HepG2 (cell line): Measurements from ENCODE around the gene NGEF. TPM values are rescaled to one million over a fixed set of nuclear protein-coding genes. Genes with fewer than 3 reads are reported as not detected.

Experiments used
- ATAC-seq: fragments of 200-7000 bp; cut with Tn5 transposase; 3 replicates; pipeline ENCODE4 v1.9.1; 2020; ENCODE audit warnings: mild to moderate bottlenecking, moderate library complexity
- BruUV-seq: library from RNA; stranded (reverse); fragments of 400-500 nt; replicated peaks from 2 replicates; lab custom pipeline; 2021; lab: Mats Ljungman, UMichigan
- CTCF ChIA-PET: fragments of 300-600 bp; formaldehyde crosslinking; extraction: SDS; loops from one replicate; lab custom pipeline; 2021; ENCODE audit warnings: low total read pairs, inconsistent platforms, low intra/inter-chr PET ratio; lab: Yijun Ruan, JAX
- POLR2A ChIA-PET: fragments of 350-600 bp; sonication (Branson Sonifier 250); formaldehyde crosslinking; loops from one replicate; lab custom pipeline; 2020; ENCODE audit warnings: antibody characterized with exemption, inconsistent platforms; lab: Yijun Ruan, JAX
- DNase-seq: peaks from one replicate; pipeline ENCODE4 v3.0.0-alpha.2; 2015; ENCODE audit warnings: low spot score
- FAIRE-seq: peaks from 3 replicates; lab custom pipeline; 2011; peaks lifted over from hg19 to GRCh38; lab: Jason Lieb, UNC
- H2AFZ ChIP-seq: one replicate; pipeline ENCODE4 v1.6.1; 2011; ENCODE audit warnings: low read length, inconsistent platforms
- H3K27ac ChIP-seq: fragments of 300-600 bp; 3 replicates; pipeline ENCODE4 v1.8.0; 2011; ENCODE audit warnings: mixed run types, mild to moderate bottlenecking, mixed read lengths, low read length, inconsistent platforms; ENCODE audit not compliant: insufficient read depth; ENCODE audit errors: extremely low read length
- H3K27me3 ChIP-seq, 2 experiments: fragments of 200-600 bp in 1 of 2; 2 replicates in 1 of 2; 3 replicates in 1 of 2; pipeline versions ENCODE4 v1.6.0 to v1.8.0; 2011; ENCODE audit warnings: low read length in 2 of 2, mild to moderate bottlenecking in 2 of 2, moderate library complexity in 2 of 2, inconsistent platforms in 1 of 2; ENCODE audit not compliant: insufficient read depth in 2 of 2, control insufficient read depth in 1 of 2
- H3K36me3 ChIP-seq, 2 experiments: fragments of 200-600 bp in 1 of 2; replicated peaks in 1 of 2; 2 replicates in 1 of 2; 3 replicates in 1 of 2; pipeline versions ENCODE4 v1.5.1 to v1.8.0; 2011; ENCODE audit warnings: low read length in 2 of 2, inconsistent platforms in 1 of 2; ENCODE audit not compliant: insufficient read depth in 2 of 2, control insufficient read depth in 1 of 2
- H3K4me1 ChIP-seq: 2 replicates; pipeline ENCODE4 v1.5.1; 2012; ENCODE audit warnings: low read length, inconsistent platforms; ENCODE audit not compliant: insufficient read depth
- H3K4me2 ChIP-seq: 2 replicates; pipeline ENCODE4 v1.6.0; 2011; ENCODE audit warnings: low read depth, low read length, inconsistent platforms
- H3K4me3 ChIP-seq, 3 experiments: fragments of 200-600 bp in 1 of 3; sonication (generic), shearing (Covaris generic) in 1 of 3; replicated peaks in 1 of 3; 2 replicates each; pipeline ENCODE4 v1.5.1; 2011 to 2016; ENCODE audit warnings: low read length in 3 of 3, inconsistent platforms in 2 of 3, low read depth in 2 of 3, mild to moderate bottlenecking in 2 of 3, control low read depth in 1 of 3, mixed read lengths in 1 of 3; ENCODE audit not compliant: insufficient read depth in 1 of 3
- H3K79me2 ChIP-seq: one replicate; pipeline ENCODE4 v1.6.1; 2011; ENCODE audit warnings: low read length, inconsistent platforms; ENCODE audit not compliant: insufficient read depth
- H3K9ac ChIP-seq: 2 replicates; pipeline ENCODE4 v1.6.0; 2011; ENCODE audit warnings: mild to moderate bottlenecking, low read depth, low read length, inconsistent platforms; ENCODE audit not compliant: insufficient read depth
- H3K9me3 ChIP-seq: 2 replicates; pipeline ENCODE4 v1.5.1; 2012; ENCODE audit warnings: mild to moderate bottlenecking, low read length
- H4K20me1 ChIP-seq: 2 replicates; pipeline ENCODE4 v1.6.0; 2011; ENCODE audit warnings: inconsistent platforms, mild to moderate bottlenecking, low read length, moderate library complexity; ENCODE audit not compliant: insufficient read depth
- NCOA5 ChIP-seq: sonication (generic); formaldehyde crosslinking; IDR thresholded peaks from 2 replicates; pipeline ENCODE4 v1.4.0; 2020; ENCODE audit warnings: missing genetic modification reagents
- SMAD9 ChIP-seq: sonication (generic); formaldehyde crosslinking; IDR thresholded peaks from 2 replicates; pipeline ENCODE4 v1.5.1; 2020; ENCODE audit warnings: mild to moderate bottlenecking, missing genetic modification reagents
- THRA ChIP-seq: sonication (generic); formaldehyde crosslinking; IDR thresholded peaks from 2 replicates; pipeline ENCODE4 v1.4.0; 2020; ENCODE audit warnings: missing genetic modification reagents, borderline replicate concordance
- TP53 ChIP-seq: sonication (generic); formaldehyde crosslinking; conservative IDR thresholded peaks from 2 replicates; pipeline ENCODE4 v1.4.0; 2020; ENCODE audit warnings: missing genetic modification reagents
- YEATS2 ChIP-seq: sonication (generic); formaldehyde crosslinking; IDR thresholded peaks from 2 replicates; pipeline ENCODE4 v1.4.0; 2020; ENCODE audit warnings: missing genetic modification reagents, borderline replicate concordance
- ZBTB7B ChIP-seq: sonication (generic); formaldehyde crosslinking; IDR thresholded peaks from 2 replicates; pipeline ENCODE4 v1.4.0; 2020; ENCODE audit warnings: missing genetic modification reagents
- ZNF142 ChIP-seq: sonication (generic); formaldehyde crosslinking; IDR thresholded peaks from 2 replicates; pipeline ENCODE4 v1.4.0; 2020; ENCODE audit warnings: missing genetic modification reagents
- ZNF331 ChIP-seq: sonication (generic); formaldehyde crosslinking; IDR thresholded peaks from 2 replicates; pipeline ENCODE4 v1.4.0; 2020; ENCODE audit warnings: missing genetic modification reagents
- ZNF354B ChIP-seq: sonication (generic); formaldehyde crosslinking; IDR thresholded peaks from 2 replicates; pipeline ENCODE4 v1.8.0; 2022; ENCODE audit warnings: mild to moderate bottlenecking, missing genetic modification reagents
- ZNF772 ChIP-seq: sonication (generic); formaldehyde crosslinking; IDR thresholded peaks from 2 replicates; pipeline ENCODE4 v1.5.0; 2020; ENCODE audit warnings: mild to moderate bottlenecking, missing genetic modification reagents
- WGBS: methylation state at CpG from one replicate; pipeline ENCODE4 v1.1.6; 2017; ENCODE audit warnings: low lambda C conversion rate; 5-methylcytosine and 5-hydroxymethylcytosine counted together
- in situ Hi-C: cut with HindIII; loops from 2 replicates; pipeline ENCODE4 v1.10.0; 2017; ENCODE audit warnings: low pct_unique_long_range_greater_than_20kb; ENCODE audit not compliant: extremely low pct_ligation_motif_present
- intact Hi-C: fragments of 100-400 bp; cut with micrococcal nuclease; formaldehyde crosslinking; loops from one replicate; pipeline ENCODE4 v1.10.0; 2022; ENCODE audit not compliant: unreplicated experiment
- polyA plus RNA-seq, 8 experiments: library from polyadenylated mRNA; depleted of rRNA in 3 of 8; stranded (reverse) in 7 of 8; unstranded in 1 of 8; fragments of >200 nt; fragmentation: Illumina TruSeq in 4 of 8; extraction: Trizol in 4 of 8; gene quantifications; 2 replicates each; pipeline versions ENCODE4 v1.2.1 to v1.2.3, GENCODE V29; 2011 to 2016; ENCODE audit warnings: low read depth in 4 of 8, missing spikeins in 1 of 8, mixed read lengths in 1 of 8; ENCODE audit not compliant: insufficient read depth in 1 of 8
- total RNA-seq, 5 experiments: library from RNA; depleted of rRNA; stranded (reverse); fragments of >200 nt; fragmentation: Illumina TruSeq; extraction: Trizol; gene quantifications; 2 replicates each; pipeline ENCODE4 v1.2.3, GENCODE V29; 2016; ENCODE audit warnings: low read depth in 1 of 5

Gene NGEF
- total and polyA plus RNA-seq, 2 of the 13 experiments (the other 11 are each of a cell fraction or from before 2014, with no cell fraction given): 14.4 to 36.9 TPM

- TF ChIP-seq THRA (0 out of 2 replicates have a peak, but pooled peaks have one; percentile 38), YEATS2 (CRISPR knock-in tag) (0 out of 2 replicates have a peak, but pooled peaks have one; percentile 39)
- TF ChIP-seq, all 625 proteins: peak for 142
Observed at GRCh38 chr2:232860593-232861241, 152.3 kb downstream of the NGEF start (continued).

- BruUV-seq: no TSS peak
- peaks cover 85% of the 10 kb centered on the region for H3K4me1 ChIP-seq
- DNase-seq (no peak), ATAC-seq (no peak), FAIRE-seq (no peak)
- WGBS: 98% methylated on average over 4 of the region's 4 CpGs
- peaks cover 7 to 14% of the 10 kb centered on the region in 2 experiments; a peak in 1 of 5 replicates for H3K36me3 ChIP-seq
- ChIA-PET CTCF (no interaction called here), POLR2A (interaction anchor here (1.5 to 11.3 kb wide), 4 partner anchors 12 to 392 kb away, joined by 6 to 297 read pairs (median 8); partner anchors contain the start of genes ATG16L1, INPP5D and SNORC)
- H4K20me1 ChIP-seq: no peaks in the 10 kb centered on the region
- no peaks in the 10 kb centered on the region for H3K27me3 ChIP-seq
- in situ Hi-C loops (loop anchor here (5.0 to 10.0 kb wide), 2 partner anchors 165 to 393 kb away; partner anchors contain the start of gene ATG16L1), intact Hi-C loops (no loop called here)
- H3K9ac ChIP-seq: no peak overlapping the region
- peak overlapping the region; percentile 21; the same call in 1 of the 2 replicates for H3K4me2 ChIP-seq
- H2AFZ ChIP-seq: no peak overlapping the region
- no peak overlapping the region for H3K4me3 ChIP-seq
- H3K79me2 ChIP-seq: peaks cover 3% of the 10 kb centered on the region
- H3K9me3 ChIP-seq: no peaks in the 10 kb centered on the region
- H3K27ac ChIP-seq: peak overlapping the region; percentile 94
- TF ChIP-seq ZBTB7B (CRISPR knock-in tag): no peak
- no peak for TF ChIP-seq SMAD9 (CRISPR knock-in tag)
- TF ChIP-seq ZNF354B (CRISPR knock-in tag): no peak
- no peak for TF ChIP-seq TP53 (CRISPR knock-in tag)
- TF ChIP-seq NCOA5 (CRISPR knock-in tag): no peak
- no peak for TF ChIP-seq ZNF772 (CRISPR knock-in tag)
- TF ChIP-seq ZNF331 (CRISPR knock-in tag): peak; percentile 96
- TF ChIP-seq ZNF142 (CRISPR knock-in tag): no peak
Observed at GRCh38 chr2:232859385-232859916, 153.6 kb downstream of the NGEF start.
